A673 (cell line): ENCODE results near the gene CCL28. TPM values are rescaled to one million over a fixed set of nuclear protein-coding genes. Genes with fewer than 3 reads are reported as not detected.
"Not testable (repeated sequence)": the region's sequence is repeated elsewhere in the genome, so short reads cannot be mapped to it uniquely, and the experiment has no call there.

Source experiments
- Bru-seq: library from RNA; stranded (reverse); fragments of 400-500 nt; gene quantifications from one replicate; lab custom pipeline; 2021; lab: Mats Ljungman, UMichigan
- BruChase-seq, 2 experiments: library from RNA; stranded (reverse); fragments of 400-500 nt; gene quantifications; one replicate each; lab custom pipeline; 2021; lab: Mats Ljungman, UMichigan
- BruUV-seq: library from RNA; stranded (reverse); fragments of 400-500 nt; replicated peaks from 2 replicates; lab custom pipeline; 2021; lab: Mats Ljungman, UMichigan
- CTCF ChIA-PET: fragments of 300-600 bp; sonication (Branson Sonifier 250); formaldehyde crosslinking; loops from one replicate; lab custom pipeline; 2022; ENCODE audit warnings: antibody characterized with exemption; lab: Charles Lee
- POLR2A ChIA-PET: fragments of 300-600 bp; sonication (Branson Sonifier 250); formaldehyde crosslinking; loops from one replicate; lab custom pipeline; 2022; ENCODE audit warnings: antibody characterized with exemption; ENCODE audit not compliant: low non-redundant PET; lab: Charles Lee
- DNase-seq: peaks from one replicate; pipeline ENCODE4 v3.0.0-alpha.2; 2015; ENCODE audit warnings: low spot score
- H3K27ac ChIP-seq: fragments of 200-600 bp; sonication (generic); 2 replicates; pipeline ENCODE4 v1.5.1; 2016; ENCODE audit warnings: mixed run types, low read depth, mild to moderate bottlenecking, mixed read lengths, antibody characterized with exemption, low read length; ENCODE audit not compliant: poor library complexity, severe bottlenecking
- H3K27me3 ChIP-seq: fragments of 200-600 bp; sonication (generic); replicated peaks from 2 replicates; pipeline ENCODE4 v1.6.1; 2017; ENCODE audit warnings: mixed run types, low read depth, mild to moderate bottlenecking, mixed read lengths, antibody characterized with exemption, low read length; ENCODE audit not compliant: insufficient read depth, poor library complexity
- H3K36me3 ChIP-seq: fragments of 200-600 bp; sonication (generic); 2 replicates; pipeline ENCODE4 v1.6.1; 2016; ENCODE audit warnings: mixed run types, mild to moderate bottlenecking, mixed read lengths, antibody characterized with exemption, low read length; ENCODE audit not compliant: insufficient read depth, poor library complexity, severe bottlenecking
- H3K4me1 ChIP-seq: fragments of 200-600 bp; sonication (generic); 2 replicates; pipeline ENCODE4 v1.6.1; 2017; ENCODE audit warnings: mixed run types, mild to moderate bottlenecking, mixed read lengths, antibody characterized with exemption, low read length; ENCODE audit not compliant: insufficient read depth, poor library complexity, severe bottlenecking
- H3K4me3 ChIP-seq: fragments of 200-600 bp; sonication (generic); 2 replicates; pipeline ENCODE4 v1.5.1; 2016; ENCODE audit warnings: low read depth, mixed run types, mild to moderate bottlenecking, mixed read lengths, low read length; ENCODE audit not compliant: poor library complexity, severe bottlenecking
- H3K9me3 ChIP-seq: fragments of 200-600 bp; sonication (generic); 2 replicates; pipeline ENCODE4 v1.6.1; 2016; ENCODE audit warnings: mixed run types, low read depth, mild to moderate bottlenecking, mixed read lengths, antibody characterized with exemption, low read length; ENCODE audit not compliant: poor library complexity, severe bottlenecking
- EZH2 ChIP-seq: fragments of 200-600 bp; sonication (generic); IDR thresholded peaks from 2 replicates; pipeline ENCODE4 v1.6.1; 2017; ENCODE audit warnings: borderline replicate concordance, low read depth, mild to moderate bottlenecking, mixed read lengths, antibody characterized with exemption, low read length; ENCODE audit not compliant: poor library complexity, severe bottlenecking
- intact Hi-C: fragments of 100-400 bp; cut with micrococcal nuclease; formaldehyde crosslinking; loops from one replicate; pipeline ENCODE4 v1.10.0; 2022; ENCODE audit not compliant: unreplicated experiment
- long read RNA-seq: library from polyadenylated mRNA; stranded (forward); transcript quantifications from one replicate; pipeline ENCODE4 v2.0.0, GENCODE V29; 2022
- total RNA-seq: library from RNA; stranded (reverse); gene quantifications from 2 replicates; pipeline ENCODE4 v1.2.3, GENCODE V29; 2021
- TF ChIP-seq, protein P1 (sequence below): fragments of 300-800, 200-600 bp; sonication (generic); conservative IDR thresholded peaks from 2 replicates; pipeline ENCODE4 v1.5.1; 2017; ENCODE audit warnings: low read depth, mild to moderate bottlenecking, antibody characterized with exemption, low read length, moderate library complexity, mixed read lengths

Gene CCL28, protein sequence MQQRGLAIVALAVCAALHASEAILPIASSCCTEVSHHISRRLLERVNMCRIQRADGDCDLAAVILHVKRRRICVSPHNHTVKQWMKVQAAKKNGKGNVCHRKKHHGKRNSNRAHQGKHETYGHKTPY
- total RNA-seq, result 0.32 and 0.57 TPM in 2 replicates
- percentile 23 among the genes with signal in this experiment for Bru-seq, nascent RNA
- percentile 20 among the genes with signal in this experiment for BruChase-seq, experiment 1, labeled RNA remaining after a 2-hour chase
- percentile 31 among the genes with signal in this experiment for BruChase-seq, experiment 2, labeled RNA remaining after a 6-hour chase
- long read RNA-seq, result 0 reads

DNA sequence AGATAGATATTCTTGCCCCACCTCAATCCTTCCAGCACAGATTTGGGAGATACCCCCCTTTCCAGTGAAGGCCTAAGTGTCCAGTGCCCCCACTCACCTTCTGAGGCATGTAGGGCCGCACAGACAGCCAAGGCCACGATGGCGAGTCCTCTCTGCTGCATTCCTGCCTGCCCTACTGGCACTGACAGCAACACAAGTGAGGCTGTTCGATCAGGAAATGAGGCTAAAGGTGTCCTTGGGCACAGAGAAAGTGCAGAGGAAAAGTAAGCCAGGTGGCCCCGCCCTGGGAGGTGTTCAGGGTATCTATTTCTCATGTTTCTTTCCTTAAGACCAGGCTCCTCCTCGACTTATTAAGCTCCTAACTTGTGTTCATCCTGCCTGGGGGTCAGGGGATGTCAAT lies at the start of gene CCL28:
CCL28 (minus strand) TSS at position 236 of the 400 bp plus-strand sequence; CDS start at position 161, 75 bp downstream.
- no peak within 1 kb of the TSS for H3K4me3 ChIP-seq
- no peak for TF ChIP-seq EZH2
- TF ChIP-seq, protein P1, sequence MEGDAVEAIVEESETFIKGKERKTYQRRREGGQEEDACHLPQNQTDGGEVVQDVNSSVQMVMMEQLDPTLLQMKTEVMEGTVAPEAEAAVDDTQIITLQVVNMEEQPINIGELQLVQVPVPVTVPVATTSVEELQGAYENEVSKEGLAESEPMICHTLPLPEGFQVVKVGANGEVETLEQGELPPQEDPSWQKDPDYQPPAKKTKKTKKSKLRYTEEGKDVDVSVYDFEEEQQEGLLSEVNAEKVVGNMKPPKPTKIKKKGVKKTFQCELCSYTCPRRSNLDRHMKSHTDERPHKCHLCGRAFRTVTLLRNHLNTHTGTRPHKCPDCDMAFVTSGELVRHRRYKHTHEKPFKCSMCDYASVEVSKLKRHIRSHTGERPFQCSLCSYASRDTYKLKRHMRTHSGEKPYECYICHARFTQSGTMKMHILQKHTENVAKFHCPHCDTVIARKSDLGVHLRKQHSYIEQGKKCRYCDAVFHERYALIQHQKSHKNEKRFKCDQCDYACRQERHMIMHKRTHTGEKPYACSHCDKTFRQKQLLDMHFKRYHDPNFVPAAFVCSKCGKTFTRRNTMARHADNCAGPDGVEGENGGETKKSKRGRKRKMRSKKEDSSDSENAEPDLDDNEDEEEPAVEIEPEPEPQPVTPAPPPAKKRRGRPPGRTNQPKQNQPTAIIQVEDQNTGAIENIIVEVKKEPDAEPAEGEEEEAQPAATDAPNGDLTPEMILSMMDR, result no peak
- no peaks in the 10 kb centered on the region for H3K27me3 ChIP-seq
- no peaks in the 10 kb centered on the region for H3K9me3 ChIP-seq
- BruUV-seq, result no TSS peak
- H3K4me1 ChIP-seq, result no peaks in the 10 kb centered on the region
- CTCF ChIA-PET, result no interaction called here
- DNase-seq, result no peak
- no peak within 1 kb of the TSS for H3K27ac ChIP-seq
- intact Hi-C loops, result no loop called here
- H3K36me3 ChIP-seq, result no peaks in the 10 kb centered on the region
- POLR2A ChIA-PET, result no interaction called here

DNA sequence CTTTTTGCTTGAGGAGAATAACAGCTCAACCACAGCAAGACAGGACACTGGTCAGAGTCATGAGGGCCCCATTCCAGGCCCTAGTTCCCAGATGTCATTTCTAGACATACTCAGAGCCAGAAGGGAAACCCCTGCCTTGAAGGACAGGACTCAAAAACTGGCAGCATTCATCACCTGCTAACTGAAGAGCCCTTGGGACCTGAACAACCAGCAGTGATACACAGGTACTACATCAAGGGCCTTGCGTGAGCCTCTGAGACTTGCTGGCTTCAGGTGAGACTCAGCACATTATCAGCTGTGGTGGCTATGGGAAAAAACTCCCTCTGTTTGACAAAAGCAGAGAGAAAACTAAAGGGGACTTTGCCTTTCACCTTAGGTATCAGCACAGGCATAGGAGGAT lies 48.9 kb upstream of the CCL28 start:
- BruUV-seq, result no TSS peak
- ChIA-PET POLR2A (no interaction called here), CTCF (no interaction called here)
- no peak for DNase-seq
- Histone ChIP-seq H3K9me3 (no peaks in the 10 kb centered on the region), H3K27me3 (no peaks in the 10 kb centered on the region), H3K4me3 (no peak overlapping the region), H3K27ac (no peak overlapping the region), H3K36me3 (peaks cover 2% of the 10 kb centered on the region), H3K4me1 (no peaks in the 10 kb centered on the region)
- TF ChIP-seq, protein P1, result no peak
- no peak for TF ChIP-seq EZH2
- intact Hi-C loops, result no loop called here

DNA sequence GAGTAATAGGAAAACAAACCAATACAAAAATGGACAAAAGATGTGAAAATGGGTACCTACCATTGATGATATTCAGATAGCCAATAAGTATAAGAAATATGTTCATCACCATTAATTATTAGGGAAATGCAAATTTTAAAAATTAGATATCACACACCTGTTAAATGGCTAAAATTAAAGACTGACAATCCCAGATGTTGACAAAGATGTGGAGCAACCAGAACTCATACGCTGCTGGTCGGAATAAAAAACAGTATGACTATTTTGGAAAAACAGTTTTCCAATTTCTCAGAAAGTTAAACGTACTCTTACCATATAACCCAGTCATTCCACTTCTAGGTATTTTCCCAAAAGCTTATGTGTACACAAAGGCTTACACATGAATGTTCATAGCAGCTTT lies 44.4 kb upstream of the CCL28 start:
- no peaks in the 10 kb centered on the region for H3K27me3 ChIP-seq
- H3K4me3 ChIP-seq, result no peak overlapping the region
- no peak for DNase-seq
- no peak overlapping the region for H3K27ac ChIP-seq
- TF ChIP-seq EZH2, result no peak
- TF ChIP-seq, protein P1, result no peak
- BruUV-seq, result no TSS peak
- ChIA-PET POLR2A (no interaction called here), CTCF (no interaction called here)
- H3K9me3 ChIP-seq, result no peaks in the 10 kb centered on the region
- intact Hi-C loops, result no loop called here
- no peaks in the 10 kb centered on the region for H3K4me1 ChIP-seq
- H3K36me3 ChIP-seq, result no peaks in the 10 kb centered on the region

DNA sequence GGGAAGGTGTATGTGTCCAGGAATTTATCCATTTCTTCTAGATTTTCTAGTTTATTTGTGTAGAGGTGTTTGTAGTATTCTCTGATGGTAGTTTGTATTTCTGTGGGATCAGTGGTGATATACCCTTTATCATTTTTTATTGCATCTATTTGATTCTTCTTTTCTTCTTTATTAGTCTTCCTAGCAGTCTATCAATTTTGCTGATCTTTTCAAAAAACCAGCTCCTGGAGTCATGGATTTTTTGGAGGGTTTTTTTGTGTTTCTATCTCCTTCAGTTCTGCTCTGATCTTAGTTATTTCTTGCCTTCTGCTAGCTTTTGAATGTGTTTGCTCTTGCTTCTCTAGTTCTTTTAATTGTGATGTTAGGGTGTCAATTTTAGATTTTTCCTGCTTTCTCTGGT lies 29.4 kb upstream of the CCL28 start:
- H3K4me1 ChIP-seq, H3K27me3 ChIP-seq, H3K27ac ChIP-seq, H3K4me3 ChIP-seq, POLR2A ChIA-PET, H3K36me3 ChIP-seq, CTCF ChIA-PET, H3K9me3 ChIP-seq, intact Hi-C loops, BruUV-seq, DNase-seq: not testable (repeated sequence)
